ENCODE results near the gene UBR4.

DNA sequence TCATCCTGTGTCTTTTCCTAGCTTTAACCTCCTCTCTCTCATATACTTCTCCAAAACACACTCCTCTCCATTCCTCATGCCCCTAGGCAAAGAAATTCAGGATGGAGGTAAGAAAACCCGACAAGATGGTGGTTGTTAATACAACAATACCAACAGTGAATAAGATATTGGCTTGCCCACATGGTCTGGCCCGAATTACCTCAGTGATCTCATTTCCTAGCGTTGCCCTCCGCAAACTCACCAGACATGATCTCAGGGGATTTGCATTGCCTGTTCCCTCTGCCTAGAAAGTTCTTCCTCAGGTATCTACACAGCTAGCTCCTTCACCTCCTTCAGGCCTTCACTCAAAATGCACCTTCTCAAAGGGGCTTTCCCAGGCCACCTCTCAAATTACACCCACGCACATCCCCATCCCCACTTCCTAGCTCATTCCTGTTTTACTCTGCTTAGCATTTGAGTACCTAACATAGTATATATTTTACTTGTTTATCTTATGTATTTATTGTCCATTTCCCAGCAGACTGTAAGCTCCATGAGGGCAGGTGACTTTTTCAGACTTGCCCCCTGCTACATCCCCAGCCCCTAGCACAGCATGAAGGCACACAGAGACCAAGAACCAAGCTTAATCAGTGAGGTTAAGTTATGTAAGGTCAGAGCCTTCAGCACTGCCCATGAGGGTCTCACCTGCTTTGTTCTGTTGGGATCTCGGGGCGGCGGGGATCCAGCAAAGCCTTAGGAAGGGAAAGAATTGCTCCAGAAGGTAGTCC is 10.2 kb upstream of the UBR4 start:
- no peak for TF ChIP-seq POLR2A (IDR thresholded peaks at IDR 0.05; ENCODE audit: low read depth)
- no peak for TF ChIP-seq POLR2AphosphoS5 (IDR thresholded peaks at IDR 0.05)
- TF ChIP-seq CTCF (IDR thresholded peaks at IDR 0.05): no peak
- TF ChIP-seq EP300 (IDR thresholded peaks at IDR 0.05): no peak

Measured in esophagus muscularis mucosa (tissue), 4 donors.